Stimulated activated CD4-positive, alpha-beta T cell treated with anti-CD3 and anti-CD28 coated beads, Interleukin-4, amount 100 ng/mL, for 4 hours (primary cell): ENCODE data around the gene F2R.
"Not testable (repeated sequence)": the region's sequence is repeated elsewhere in the genome, so short reads cannot be mapped to it uniquely, and the experiment has no call there.

Source experiments
- DNase-seq, 2 experiments: peaks; one replicate each; pipeline ENCODE4 v3.0.0-alpha.2; 2020

F2R gene

GRCh38 chr5:76761118-76761517 lies 45.2 kb downstream of the F2R start:
- DNase-seq, result not testable (repeated sequence)

- DNase-seq, result no peak
Observed at GRCh38 chr5:76762484-76762883, 46.6 kb downstream of the F2R start.

GRCh38 chr5:76763136-76763535 lies 47.2 kb downstream of the F2R start:
- no peak for DNase-seq

- DNase-seq, result no peak
Observed at GRCh38 chr5:76764374-76764773, 48.4 kb downstream of the F2R start.

GRCh38 chr5:76765249-76765648 lies 49.3 kb downstream of the F2R start:
- DNase-seq, result no peak

- DNase-seq, result no peak
Observed at GRCh38 chr5:76766746-76767145, 50.8 kb downstream of the F2R start.

GRCh38 chr5:76771041-76771440 lies 55.1 kb downstream of the F2R start:
- not testable (repeated sequence) for DNase-seq

- DNase-seq, result no peak
Observed at GRCh38 chr5:76771705-76772405, 55.9 kb downstream of the F2R start.

GRCh38 chr5:76775921-76776320 lies 60.0 kb downstream of the F2R start:
- DNase-seq, result no peak

- no peak for DNase-seq
Observed at GRCh38 chr5:76776391-76776790, 60.5 kb downstream of the F2R start.

- DNase-seq, result not testable (repeated sequence)
Observed at GRCh38 chr5:76780616-76781015, 64.7 kb downstream of the F2R start.

- DNase-seq, result no peak
Observed at GRCh38 chr5:76781775-76782174, 65.8 kb downstream of the F2R start.

- no peak for DNase-seq
Observed at GRCh38 chr5:76782444-76782843, 66.5 kb downstream of the F2R start.
